Neural progenitor cell (in vitro differentiated cells): Measurements from ENCODE around the gene FAM53B. TPM values are rescaled to one million over a fixed set of nuclear protein-coding genes. Genes with fewer than 3 reads are reported as not detected.

ENCODE experiments used
- DNase-seq: peaks from one replicate; pipeline ENCODE4 v3.0.0-alpha.2; 2016; ENCODE audit warnings: low spot score
- H2AFZ ChIP-seq: fragments of 200-600 bp; sonication (generic); replicated peaks from 2 replicates; pipeline ENCODE4 v1.6.1; 2016; ENCODE audit warnings: antibody characterized with exemption
- H3F3A ChIP-seq: fragments of 200-600 bp; sonication (generic); 2 replicates; pipeline ENCODE4 v1.6.1; 2016; ENCODE audit warnings: antibody characterized with exemption, low read depth
- H3K27ac ChIP-seq: fragments of 200-600 bp; sonication (generic); 2 replicates; pipeline ENCODE4 v1.5.1; 2016; ENCODE audit warnings: mild to moderate bottlenecking
- H3K27me3 ChIP-seq: fragments of 200-600 bp; sonication (generic); 2 replicates; pipeline ENCODE4 v1.6.1; 2016; ENCODE audit warnings: mild to moderate bottlenecking, moderate library complexity
- H3K36me3 ChIP-seq: fragments of 200-600 bp; sonication (generic); 2 replicates; pipeline ENCODE4 v1.5.1; 2016
- H3K4me1 ChIP-seq: fragments of 200-600 bp; sonication (generic); 2 replicates; pipeline ENCODE4 v1.6.1; 2016; ENCODE audit warnings: mixed run types
- H3K4me2 ChIP-seq: fragments of 200-600 bp; sonication (generic); 2 replicates; pipeline ENCODE4 v1.6.1; 2016
- H3K4me3 ChIP-seq: fragments of 200-600 bp; sonication (generic); 2 replicates; pipeline ENCODE4 v1.5.1; 2016
- H3K79me2 ChIP-seq: fragments of 200-600 bp; sonication (generic); 2 replicates; pipeline ENCODE4 v1.6.1; 2016; ENCODE audit warnings: low read depth
- H3K9ac ChIP-seq: fragments of 200-600 bp; sonication (generic); 2 replicates; pipeline ENCODE4 v1.6.1; 2016
- H3K9me3 ChIP-seq: fragments of 200-600 bp; sonication (generic); 2 replicates; pipeline ENCODE4 v1.5.1; 2016; ENCODE audit warnings: low read depth
- H4K20me1 ChIP-seq: fragments of 200-600 bp; sonication (generic); 2 replicates; pipeline ENCODE4 v1.6.1; 2016; ENCODE audit warnings: low read depth
- H3K27ac Mint-ChIP-seq: 3 replicates; pipeline ENCODE4 v1.8.0; 2021; ENCODE audit warnings: mixed read lengths
- H3K27me3 Mint-ChIP-seq: 2 replicates; pipeline ENCODE4 v1.8.0; 2022; ENCODE audit warnings: low read depth, mild to moderate bottlenecking, inconsistent platforms, moderate library complexity, mixed read lengths; ENCODE audit not compliant: insufficient read depth
- H3K36me3 Mint-ChIP-seq: 3 replicates; pipeline ENCODE4 v1.8.0; 2021; ENCODE audit warnings: mixed read lengths
- H3K4me1 Mint-ChIP-seq: 3 replicates; pipeline ENCODE4 v1.8.0; 2021; ENCODE audit warnings: mixed read lengths
- H3K4me3 Mint-ChIP-seq: 3 replicates; pipeline ENCODE4 v1.8.0; 2021; ENCODE audit warnings: mild to moderate bottlenecking, moderate library complexity, mixed read lengths
- H3K9me3 Mint-ChIP-seq: 3 replicates; pipeline ENCODE4 v1.8.0; 2020; ENCODE audit warnings: mixed read lengths
- EZH2 ChIP-seq: fragments of 200-600 bp; sonication (generic); IDR thresholded peaks from 2 replicates; pipeline ENCODE4 v1.6.1; 2017; ENCODE audit warnings: antibody characterized with exemption, mild to moderate bottlenecking, moderate library complexity
- EZH2phosphoT487 ChIP-seq: fragments of 200-600 bp; sonication (generic); IDR thresholded peaks from 2 replicates; pipeline ENCODE4 v1.6.1; 2017; ENCODE audit warnings: antibody characterized with exemption
- total RNA-seq: library from RNA; depleted of rRNA; stranded (reverse); fragments of >200 nt; gene quantifications from 2 replicates; pipeline ENCODE4 v1.2.3, GENCODE V29; 2015; ENCODE audit warnings: low replicate concordance
- TF ChIP-seq, protein P1 (sequence below): fragments of 200-600 bp; sonication (generic); IDR thresholded peaks from 2 replicates; pipeline ENCODE4 v1.5.1; 2017; ENCODE audit warnings: antibody characterized with exemption, mild to moderate bottlenecking

FAM53B gene
- total RNA-seq, 1 donor from 2014 or later, result 15.3 TPM

GRCh38 chr10:124694481-124695220 lies 49.5 kb downstream of the FAM53B start:
- H3K9ac ChIP-seq, result no peak overlapping the region
- Mint-ChIP-seq H3K9me3 (no peaks in the 10 kb centered on the region), H3K4me1 (peaks cover 43% of the 10 kb centered on the region), H3K4me3 (no peak overlapping the region), H3K27ac (no peak overlapping the region), H3K27me3 (peaks cover 4% of the 10 kb centered on the region), H3K36me3 (peaks cover 25% of the 10 kb centered on the region)
- H3K79me2 ChIP-seq, result no peaks in the 10 kb centered on the region
- H4K20me1 ChIP-seq, result peaks cover 19% of the 10 kb centered on the region
- no peaks in the 10 kb centered on the region for H3K9me3 ChIP-seq
- H3K4me3 ChIP-seq, result no peak overlapping the region
- H3K27me3 ChIP-seq, result no peaks in the 10 kb centered on the region
- no peaks in the 10 kb centered on the region for H3K36me3 ChIP-seq
- peaks cover 14% of the 10 kb centered on the region for H3K4me1 ChIP-seq
- DNase-seq, result no peak
- no peak overlapping the region for H3K4me2 ChIP-seq
- no peaks in the 10 kb centered on the region for H3F3A ChIP-seq
- H3K27ac ChIP-seq, result no peak overlapping the region
- H2AFZ ChIP-seq, result no peak overlapping the region
- TF ChIP-seq EZH2phosphoT487, result no peak
- TF ChIP-seq, protein P1, sequence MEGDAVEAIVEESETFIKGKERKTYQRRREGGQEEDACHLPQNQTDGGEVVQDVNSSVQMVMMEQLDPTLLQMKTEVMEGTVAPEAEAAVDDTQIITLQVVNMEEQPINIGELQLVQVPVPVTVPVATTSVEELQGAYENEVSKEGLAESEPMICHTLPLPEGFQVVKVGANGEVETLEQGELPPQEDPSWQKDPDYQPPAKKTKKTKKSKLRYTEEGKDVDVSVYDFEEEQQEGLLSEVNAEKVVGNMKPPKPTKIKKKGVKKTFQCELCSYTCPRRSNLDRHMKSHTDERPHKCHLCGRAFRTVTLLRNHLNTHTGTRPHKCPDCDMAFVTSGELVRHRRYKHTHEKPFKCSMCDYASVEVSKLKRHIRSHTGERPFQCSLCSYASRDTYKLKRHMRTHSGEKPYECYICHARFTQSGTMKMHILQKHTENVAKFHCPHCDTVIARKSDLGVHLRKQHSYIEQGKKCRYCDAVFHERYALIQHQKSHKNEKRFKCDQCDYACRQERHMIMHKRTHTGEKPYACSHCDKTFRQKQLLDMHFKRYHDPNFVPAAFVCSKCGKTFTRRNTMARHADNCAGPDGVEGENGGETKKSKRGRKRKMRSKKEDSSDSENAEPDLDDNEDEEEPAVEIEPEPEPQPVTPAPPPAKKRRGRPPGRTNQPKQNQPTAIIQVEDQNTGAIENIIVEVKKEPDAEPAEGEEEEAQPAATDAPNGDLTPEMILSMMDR, result no peak
- TF ChIP-seq EZH2, result no peak

DNA sequence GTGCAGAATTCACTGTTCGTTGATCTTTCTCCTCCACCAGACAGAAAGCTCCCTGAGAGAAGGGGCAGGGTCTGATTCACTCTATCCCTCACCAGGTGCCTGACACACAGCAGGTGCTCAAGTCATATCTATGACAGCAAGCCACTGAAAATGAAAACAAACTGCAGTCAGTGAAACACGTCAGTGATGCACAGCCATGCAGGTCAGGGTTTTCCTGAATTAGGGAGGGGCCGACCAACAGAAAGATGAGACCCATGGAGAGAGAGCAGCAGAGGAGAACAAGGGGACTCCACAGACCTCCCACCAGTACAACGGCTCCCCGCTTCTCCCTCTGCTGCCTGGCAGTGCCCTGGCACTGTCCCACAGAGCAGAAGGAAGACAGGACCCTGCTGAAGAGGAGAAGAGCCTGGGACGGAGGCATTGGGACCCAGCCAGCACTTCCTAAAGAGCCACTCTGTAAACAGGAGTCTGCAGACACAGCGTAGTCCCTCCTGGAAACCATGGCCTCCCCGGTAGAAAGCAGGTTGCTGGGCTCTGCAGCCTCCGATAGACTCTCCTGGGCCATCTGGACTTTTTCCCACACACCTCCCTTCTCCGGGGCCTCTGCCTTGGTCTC lies 50.3 kb downstream of the FAM53B start:
- Histone ChIP-seq H3K9me3 (no peaks in the 10 kb centered on the region), H3K4me2 (no peak overlapping the region), H3K4me3 (no peak overlapping the region), H4K20me1 (peaks cover 19% of the 10 kb centered on the region), H3K27me3 (no peaks in the 10 kb centered on the region), H3K79me2 (no peaks in the 10 kb centered on the region), H3K27ac (peak overlapping the region; percentile 46), H3K9ac (no peak overlapping the region), H2AFZ (no peak overlapping the region), H3F3A (no peaks in the 10 kb centered on the region), H3K36me3 (no peaks in the 10 kb centered on the region), H3K4me1 (peaks cover 14% of the 10 kb centered on the region)
- Mint-ChIP-seq H3K27me3 (peaks cover 4% of the 10 kb centered on the region), H3K4me3 (no peak overlapping the region), H3K27ac (peak overlapping the region; percentile 67), H3K9me3 (no peaks in the 10 kb centered on the region), H3K4me1 (peaks cover 43% of the 10 kb centered on the region), H3K36me3 (peaks cover 24% of the 10 kb centered on the region)
- TF ChIP-seq EZH2 (no peak), EZH2phosphoT487 (no peak)
- TF ChIP-seq, protein P1, result no peak
- no peak for DNase-seq

DNA sequence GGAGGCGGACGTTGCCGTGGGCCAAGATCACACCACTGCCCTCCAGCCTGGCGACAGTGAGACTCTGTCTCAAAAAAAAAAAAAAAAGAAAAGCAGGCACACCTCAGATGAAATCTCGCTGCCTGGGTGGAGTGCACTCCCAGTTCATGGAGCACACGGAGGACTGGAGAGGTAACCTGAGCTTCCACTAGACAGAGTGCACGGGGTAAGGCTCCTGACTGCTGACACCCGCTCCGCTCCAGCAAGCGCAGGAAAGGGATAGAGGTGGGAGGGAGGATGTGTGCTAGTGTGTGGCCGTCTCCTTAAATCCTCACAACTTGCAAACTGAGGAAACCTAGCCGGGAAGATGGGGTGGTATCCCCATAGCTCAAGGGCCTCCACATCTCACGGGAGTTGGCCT lies 50.8 kb downstream of the FAM53B start:
- peaks cover 38% of the 10 kb centered on the region for H3K4me1 Mint-ChIP-seq
- Histone ChIP-seq H3F3A (no peaks in the 10 kb centered on the region), H3K4me3 (no peak overlapping the region), H3K9me3 (no peaks in the 10 kb centered on the region), H3K9ac (no peak overlapping the region), H3K36me3 (no peaks in the 10 kb centered on the region), H3K79me2 (no peaks in the 10 kb centered on the region), H4K20me1 (peaks cover 19% of the 10 kb centered on the region), H3K27ac (no peak overlapping the region), H2AFZ (no peak overlapping the region), H3K4me1 (peaks cover 14% of the 10 kb centered on the region), H3K27me3 (no peaks in the 10 kb centered on the region), H3K4me2 (no peak overlapping the region)
- TF ChIP-seq EZH2 (no peak), EZH2phosphoT487 (no peak)
- TF ChIP-seq, protein P1, result no peak
- DNase-seq, result no peak
- H3K9me3 Mint-ChIP-seq, result no peaks in the 10 kb centered on the region
- H3K27me3 Mint-ChIP-seq, result peaks cover 4% of the 10 kb centered on the region
- peak overlapping the region; percentile 67 for H3K27ac Mint-ChIP-seq
- H3K4me3 Mint-ChIP-seq, result no peak overlapping the region
- peaks cover 26% of the 10 kb centered on the region for H3K36me3 Mint-ChIP-seq
